Ishikawa (cell line): ENCODE results near the gene TBXAS1.

Source experiments
- CEBPB ChIP-seq: IDR thresholded peaks from 2 replicates; pipeline ENCODE4 v1.6.1; 2012
- CREB1 ChIP-seq: IDR thresholded peaks from 2 replicates; pipeline ENCODE4 v1.6.1; 2012; ENCODE audit warnings: low read depth
- EGR1 ChIP-seq: IDR thresholded peaks from 2 replicates; pipeline ENCODE4 v1.6.1; 2012
- EP300 ChIP-seq: IDR thresholded peaks from 2 replicates; pipeline ENCODE4 v1.6.1; 2012; ENCODE audit warnings: borderline replicate concordance
- FOXM1 ChIP-seq: IDR thresholded peaks from 2 replicates; pipeline ENCODE4 v1.6.1; 2012; ENCODE audit warnings: low read depth, borderline replicate concordance
- MAX ChIP-seq: IDR thresholded peaks from 2 replicates; pipeline ENCODE4 v1.6.1; 2012
- NFIC ChIP-seq: IDR thresholded peaks from 2 replicates; pipeline ENCODE4 v1.6.1; 2012
- RAD21 ChIP-seq: IDR thresholded peaks from 2 replicates; pipeline ENCODE4 v1.6.1; 2012; ENCODE audit warnings: low read depth
- REST ChIP-seq: IDR thresholded peaks from 2 replicates; pipeline ENCODE4 v1.6.1; 2012; ENCODE audit warnings: low read depth, mild to moderate bottlenecking
- TAF1 ChIP-seq: IDR thresholded peaks from 2 replicates; pipeline ENCODE4 v1.6.1; 2012; ENCODE audit warnings: low read depth, mild to moderate bottlenecking
- TEAD4 ChIP-seq: IDR thresholded peaks from 2 replicates; pipeline ENCODE4 v1.6.1; 2012
- USF1 ChIP-seq: IDR thresholded peaks from 2 replicates; pipeline ENCODE4 v1.6.1; 2012
- YY1 ChIP-seq: IDR thresholded peaks from 2 replicates; pipeline ENCODE4 v1.6.1; 2012; ENCODE audit warnings: low read depth
- ZBTB7A ChIP-seq: IDR thresholded peaks from 2 replicates; pipeline ENCODE4 v1.6.1; 2012; ENCODE audit warnings: low read depth

GRCh38 chr7:139799586-139799985 lies 29.5 kb upstream of the TBXAS1 start:
- TF ChIP-seq YY1 (no peak), REST (no peak), NFIC (no peak), EP300 (no peak), ZBTB7A (no peak), RAD21 (no peak), CEBPB (no peak), MAX (no peak), USF1 (no peak), EGR1 (no peak), TAF1 (no peak), FOXM1 (no peak), TEAD4 (no peak), CREB1 (no peak)
